IMR-90 (cell line): ENCODE data around the gene ASTN2. TPM values are rescaled to one million over a fixed set of nuclear protein-coding genes. Genes with fewer than 3 reads are reported as not detected.
A peak's percentile ranks its signal among the peaks of the same experiment; 100 is the strongest.

Source experiments
- ATAC-seq: fragments of 200-7000 bp; cut with Tn5 transposase; 2 replicates; pipeline ENCODE4 v1.9.1; 2020; ENCODE audit warnings: low read depth, mild to moderate bottlenecking, moderate library complexity
- BruUV-seq: library from RNA; stranded (reverse); fragments of 400-500 nt; replicated peaks from 2 replicates; lab custom pipeline; 2021; lab: Mats Ljungman, UMichigan
- CTCF ChIA-PET: fragments of 300-600 bp; formaldehyde crosslinking; extraction: SDS; loops from one replicate; lab custom pipeline; 2021; ENCODE audit warnings: antibody characterized with exemption; lab: Yijun Ruan, JAX
- POLR2A ChIA-PET: fragments of 300-600 bp; sonication (Branson Sonifier 250); formaldehyde crosslinking; loops from one replicate; lab custom pipeline; 2022; ENCODE audit warnings: antibody characterized with exemption; ENCODE audit not compliant: unreplicated experiment; lab: Charles Lee
- DNase-seq: peaks from one replicate; pipeline ENCODE4 v3.0.0; 2013
- H2AFZ ChIP-seq: replicated peaks from 2 replicates; pipeline ENCODE3; 2013; ENCODE audit warnings: low read length, mild to moderate bottlenecking; ENCODE audit not compliant: poor library complexity
- H2AK5ac ChIP-seq: 2 replicates; pipeline ENCODE4 v1.6.1; 2013; ENCODE audit warnings: low read depth, low read length, inconsistent platforms
- H2AK9ac ChIP-seq: replicated peaks from 2 replicates; pipeline ENCODE3; 2013; ENCODE audit warnings: mild to moderate bottlenecking, low read depth, low read length, moderate library complexity; ENCODE audit not compliant: poor library complexity
- H2BK120ac ChIP-seq: 2 replicates; pipeline ENCODE4 v1.6.1; 2013; ENCODE audit warnings: low read depth, low read length, inconsistent platforms
- H2BK15ac ChIP-seq: 3 replicates; pipeline ENCODE4 v1.6.1; 2013; ENCODE audit warnings: low read depth, low read length, inconsistent platforms
- H2BK20ac ChIP-seq: 2 replicates; pipeline ENCODE4 v1.6.1; 2013; ENCODE audit warnings: low read depth, mild to moderate bottlenecking, inconsistent platforms, low read length, moderate library complexity
- H2BK5ac ChIP-seq: 2 replicates; pipeline ENCODE4 v1.6.1; 2013; ENCODE audit warnings: mild to moderate bottlenecking, low read depth, low read length, inconsistent platforms; ENCODE audit not compliant: poor library complexity, severe bottlenecking
- H3K14ac ChIP-seq: replicated peaks from 2 replicates; pipeline ENCODE4 v1.6.1; 2013; ENCODE audit warnings: low read depth, low read length, inconsistent platforms
- H3K18ac ChIP-seq: 2 replicates; pipeline ENCODE4 v1.6.1; 2013; ENCODE audit warnings: low read depth, low read length, control low read depth
- H3K23ac ChIP-seq: 2 replicates; pipeline ENCODE4 v1.6.1; 2013; ENCODE audit warnings: low read depth, low read length, inconsistent platforms
- H3K27ac ChIP-seq: 2 replicates; pipeline ENCODE4 v1.5.1; 2013; ENCODE audit warnings: mild to moderate bottlenecking, control low read depth, low read length; ENCODE audit not compliant: insufficient read depth
- H3K27me3 ChIP-seq: 2 replicates; pipeline ENCODE4 v1.6.1; 2013; ENCODE audit warnings: low read length; ENCODE audit not compliant: control insufficient read depth, insufficient read depth
- H3K36me3 ChIP-seq: 2 replicates; pipeline ENCODE4 v1.6.1; 2013; ENCODE audit warnings: low read length, mixed read lengths; ENCODE audit not compliant: control insufficient read depth, insufficient read depth
- H3K4ac ChIP-seq: 2 replicates; pipeline ENCODE4 v1.6.1; 2013; ENCODE audit warnings: low read depth, low read length, inconsistent platforms
- H3K4me1 ChIP-seq: 2 replicates; pipeline ENCODE4 v1.6.1; 2013; ENCODE audit warnings: low read length, mixed read lengths; ENCODE audit not compliant: control insufficient read depth, insufficient read depth
- H3K4me2 ChIP-seq: 2 replicates; pipeline ENCODE4 v1.6.1; 2013; ENCODE audit warnings: low read depth, mild to moderate bottlenecking, control low read depth, low read length, moderate library complexity
- H3K4me3 ChIP-seq: 2 replicates; pipeline ENCODE4 v1.5.1; 2013; ENCODE audit warnings: low read depth, mild to moderate bottlenecking, control low read depth, low read length, moderate library complexity; ENCODE audit not compliant: insufficient read depth
- H3K56ac ChIP-seq: 2 replicates; pipeline ENCODE4 v1.6.1; 2013; ENCODE audit warnings: low read length, inconsistent platforms; ENCODE audit not compliant: insufficient read depth; ENCODE audit errors: extremely low read depth
- H3K79me1 ChIP-seq, 2 experiments: 2 replicates each; pipeline ENCODE4 v1.6.1; 2013; ENCODE audit warnings: low read length in 2 of 2, inconsistent platforms in 1 of 2, low read depth in 1 of 2
- H3K9ac ChIP-seq: 2 replicates; pipeline ENCODE4 v1.6.1; 2013; ENCODE audit warnings: low read depth, low read length, control low read depth
- H3K9me1 ChIP-seq: 2 replicates; pipeline ENCODE4 v1.6.1; 2013; ENCODE audit warnings: low read length, inconsistent platforms; ENCODE audit not compliant: insufficient read depth
- H3K9me3 ChIP-seq: 2 replicates; pipeline ENCODE4 v1.6.1; 2013; ENCODE audit warnings: low read length; ENCODE audit not compliant: control insufficient read depth, insufficient read depth
- H4K20me1 ChIP-seq: 2 replicates; pipeline ENCODE4 v1.6.1; 2013; ENCODE audit warnings: low read length, inconsistent platforms; ENCODE audit not compliant: insufficient read depth
- H4K5ac ChIP-seq: 2 replicates; pipeline ENCODE4 v1.6.1; 2013; ENCODE audit warnings: mild to moderate bottlenecking, low read depth, low read length, control low read depth
- H4K8ac ChIP-seq, 2 experiments: 2 replicates each; pipeline ENCODE4 v1.6.1; 2013; ENCODE audit warnings: low read depth in 2 of 2, low read length in 2 of 2, control low read depth in 1 of 2, inconsistent platforms in 1 of 2
- H4K91ac ChIP-seq: 2 replicates; pipeline ENCODE4 v1.6.1; 2013; ENCODE audit warnings: low read depth, low read length, inconsistent platforms; ENCODE audit not compliant: insufficient read depth
- CTCF ChIP-seq: conservative IDR thresholded peaks from 2 replicates; pipeline ENCODE4 v1.5.1; 2012; ENCODE audit warnings: mild to moderate bottlenecking, low read depth, low read length, improper control_type of control experiment
- FOS ChIP-seq: fragments of 150-350 bp; IDR thresholded peaks from 2 replicates; pipeline ENCODE4 v1.6.1; 2016; ENCODE audit warnings: low read depth, low read length
- MAZ ChIP-seq: IDR thresholded peaks from 2 replicates; pipeline ENCODE4 v1.6.1; 2012; ENCODE audit warnings: low read depth, mild to moderate bottlenecking, low read length, improper control_type of control experiment, moderate library complexity, borderline replicate concordance
- RAD21 ChIP-seq: IDR thresholded peaks from 2 replicates; pipeline ENCODE4 v1.6.1; 2012; ENCODE audit warnings: low read length, improper control_type of control experiment
- SMC3 ChIP-seq: fragments of 150-350 bp; IDR thresholded peaks from 2 replicates; pipeline ENCODE4 v1.6.1; 2016; ENCODE audit warnings: low read depth, mild to moderate bottlenecking, antibody characterized with exemption, low read length, moderate library complexity
- WGBS, 2 experiments: methylation state at CpG; one replicate each; pipeline versions ENCODE4 v1.1.5 to v1.1.7; 2013; ENCODE audit warnings: missing lambda C conversion rate in 2 of 2; ENCODE audit not compliant: insufficient read length in 1 of 2; ENCODE audit errors: extremely low coverage in 2 of 2; 5-methylcytosine and 5-hydroxymethylcytosine counted together
- dilution Hi-C: fragments of 300-500 bp; cut with HindIII; formaldehyde crosslinking; loops from one replicate; pipeline ENCODE4 v1.14.3; 2018; ENCODE audit warnings: low sequenced_read_pairs; ENCODE audit not compliant: unreplicated experiment
- in situ Hi-C: fragments of 300-500 bp; cut with MboI; formaldehyde crosslinking; loops from 3 replicates; pipeline ENCODE4 v1.14.3; 2019; ENCODE audit warnings: low sequenced_read_pairs, inconsistent platforms, mixed read lengths
- intact Hi-C: fragments of 100-400 bp; cut with micrococcal nuclease; formaldehyde crosslinking; loops from 2 replicates; pipeline ENCODE4 v1.10.0; 2022
- polyA plus RNA-seq, 3 experiments: library from polyadenylated mRNA; depleted of rRNA; stranded (reverse); fragments of >200 nt; gene quantifications; 2 replicates each; pipeline ENCODE4 v1.2.3, GENCODE V29; 2012; ENCODE audit warnings: low replicate concordance in 1 of 3
- total RNA-seq: library from RNA; depleted of rRNA; stranded (reverse); fragments of >200 nt; gene quantifications from 2 replicates; pipeline ENCODE4 v1.2.3, GENCODE V29; 2012

ASTN2 gene
- total and polyA plus RNA-seq, 2 of the 4 experiments (the other 2 are of a cell fraction), result 3.8 to 6.8 TPM

- no peak overlapping the region for H3K27ac ChIP-seq
- no peak overlapping the region for H3K18ac ChIP-seq
- H3K14ac ChIP-seq, result no peak overlapping the region
- no peaks in the 10 kb centered on the region for H3K27me3 ChIP-seq
- no TSS peak for BruUV-seq
- in situ Hi-C loops (no loop called here), dilution Hi-C loops (no loop called here), intact Hi-C loops (loop anchor here (1.0 to 5.0 kb wide), 2 partner anchors 58 to 73 kb away; no protein-coding TSS in a partner anchor)
- no peak overlapping the region for H2BK5ac ChIP-seq
- H2BK120ac ChIP-seq, result no peak overlapping the region
- ChIA-PET CTCF (interaction anchor here (1.4 kb wide), 1 partner anchor 16 kb away, joined by 3 read pairs; no protein-coding TSS in a partner anchor), POLR2A (no interaction called here)
- ATAC-seq (peak; percentile 54), DNase-seq (peak; percentile 69)
- no peak overlapping the region for H2AFZ ChIP-seq
- H3K4me2 ChIP-seq, result no peak overlapping the region
- H2AK5ac ChIP-seq, result no peak overlapping the region
- TF ChIP-seq RAD21 (peak; percentile 60), FOS (no peak), CTCF (peak; percentile 64), MAZ (no peak), SMC3 (peak; percentile 73)
- no peak overlapping the region for H4K8ac ChIP-seq
- no peak overlapping the region for H4K91ac ChIP-seq
- no peak overlapping the region for H3K4me3 ChIP-seq
- H3K23ac ChIP-seq, result no peak overlapping the region
- 0 out of 2 replicates have a peak, but pooled peaks cover 3% of the 10 kb centered on the region for H3K9me1 ChIP-seq
- no peak overlapping the region for H2BK20ac ChIP-seq
- H2AK9ac ChIP-seq, result no peak overlapping the region
- no peak overlapping the region for H2BK15ac ChIP-seq
- H4K5ac ChIP-seq, result no peak overlapping the region
- H3K36me3 ChIP-seq, result no peaks in the 10 kb centered on the region
- H3K79me1 ChIP-seq, result no peaks in the 10 kb centered on the region
- H3K4ac ChIP-seq, result no peak overlapping the region
- H3K9me3 ChIP-seq, result no peaks in the 10 kb centered on the region
- no peaks in the 10 kb centered on the region for H4K20me1 ChIP-seq
- WGBS, 2 experiments, result 100% methylated on average over 3 of the region's 7 CpGs; no CpG with 5 or more reads in 1 of the 2 experiments
- H3K9ac ChIP-seq, result no peak overlapping the region
- H3K4me1 ChIP-seq, result peaks cover 2% of the 10 kb centered on the region; the same call in 1 of the 2 replicates
- no peak overlapping the region for H3K56ac ChIP-seq
Observed at GRCh38 chr9:116589392-116590354, 825.2 kb downstream of the ASTN2 start.
